ENCODE results near the gene ERVK3-1.

ERVK3-1 gene

GRCh38 chr19:58351990-58352755 is 47.0 kb downstream of the ERVK3-1 start:
- peaks cover 3% of the 10 kb centered on the region in 2 experiments for H3K4me1 ChIP-seq (ENCODE audit: control insufficient read depth in 1 of 2, insufficient read depth in 2 of 2, low read length in 2 of 2)
- no peak overlapping the region for H3K4me3 ChIP-seq (ENCODE audit: low read depth, low read length)
- H3K9ac ChIP-seq (ENCODE audit: low read length): no peak overlapping the region
- no peak overlapping the region for H3K18ac ChIP-seq (ENCODE audit: low read length)
- no CpG with 5 or more reads among the region's 23 CpGs for WGBS (ENCODE audit: extremely low coverage, insufficient coverage, insufficient read length)
- H3K4me2 ChIP-seq (ENCODE audit: low read length): no peak overlapping the region
- no peaks in the 10 kb centered on the region for H3K36me3 ChIP-seq (ENCODE audit: control insufficient read depth in 1 of 2, insufficient read depth in 2 of 2, low read length in 2 of 2)
- H4K12ac ChIP-seq (ENCODE audit: low read depth, low read length): no peak overlapping the region
- no peak overlapping the region for H2BK12ac ChIP-seq (ENCODE audit: low read length)
- H3K23ac ChIP-seq (ENCODE audit: low read length): no peak overlapping the region
- no peak overlapping the region for H3K14ac ChIP-seq (ENCODE audit: low read length)
- H3K4ac ChIP-seq (ENCODE audit: low read depth, low read length): no peak overlapping the region
- H3K27ac ChIP-seq (ENCODE audit: low read depth, low read length): no peak overlapping the region
- H3K79me2 ChIP-seq (ENCODE audit: control insufficient read depth, insufficient read depth, low read length, poor library complexity): peaks cover 2% of the 10 kb centered on the region
- H3K27me3 ChIP-seq (ENCODE audit: insufficient read depth, low read length): peaks cover 7% of the 10 kb centered on the region
- DNase-seq: no peak
- no peak overlapping the region for H4K8ac ChIP-seq (ENCODE audit: low read depth, low read length)
- H3K9me3 ChIP-seq (ENCODE audit: insufficient read depth, low read depth, low read length): peaks cover 2% of the 10 kb centered on the region
- H2BK5ac ChIP-seq (ENCODE audit: low read depth, low read length, poor library complexity): no peak overlapping the region
- H2AK5ac ChIP-seq (ENCODE audit: low read length): no peak overlapping the region
- H2AFZ ChIP-seq (ENCODE audit: insufficient read depth, low read length, poor library complexity): no peak overlapping the region
- peaks cover 2% of the 10 kb centered on the region for H3K79me1 ChIP-seq (ENCODE audit: low read length)
- H4K91ac ChIP-seq (ENCODE audit: low read depth, low read length): no peak overlapping the region
- H2BK120ac ChIP-seq (ENCODE audit: insufficient read depth, low read length, poor library complexity): no peak overlapping the region

- H2BK120ac ChIP-seq (ENCODE audit: insufficient read depth, low read length, poor library complexity): no peak within 1 kb of the TSS
- H3K14ac ChIP-seq (ENCODE audit: low read length): no peak within 1 kb of the TSS
- H3K79me1 ChIP-seq (ENCODE audit: low read length): no peaks in the 10 kb centered on the region
- no peak within 1 kb of the TSS for H2AK5ac ChIP-seq (ENCODE audit: low read length)
- H3K27me3 ChIP-seq (ENCODE audit: insufficient read depth, low read length): no peaks in the 10 kb centered on the region
- H3K4ac ChIP-seq (ENCODE audit: low read depth, low read length): no peak within 1 kb of the TSS
- no peak within 1 kb of the TSS for H3K4me2 ChIP-seq (ENCODE audit: low read length)
- H2BK5ac ChIP-seq (ENCODE audit: low read depth, low read length, poor library complexity): no peak within 1 kb of the TSS
- H3K18ac ChIP-seq (ENCODE audit: low read length): no peak within 1 kb of the TSS
- H4K12ac ChIP-seq (ENCODE audit: low read depth, low read length): no peak within 1 kb of the TSS
- H3K27ac ChIP-seq (ENCODE audit: low read depth, low read length): no peak within 1 kb of the TSS
- H2AFZ ChIP-seq (ENCODE audit: insufficient read depth, low read length, poor library complexity): no peak within 1 kb of the TSS
- no peak for DNase-seq
- peaks cover 2% of the 10 kb centered on the region for H3K9me3 ChIP-seq (ENCODE audit: insufficient read depth, low read depth, low read length)
- no peak within 1 kb of the TSS for H4K8ac ChIP-seq (ENCODE audit: low read depth, low read length)
- no peak within 1 kb of the TSS for H4K91ac ChIP-seq (ENCODE audit: low read depth, low read length)
- no peak within 1 kb of the TSS for H3K23ac ChIP-seq (ENCODE audit: low read length)
- no peak within 1 kb of the TSS for H3K4me3 ChIP-seq (ENCODE audit: low read depth, low read length)
- no peaks in the 10 kb centered on the region for H3K36me3 ChIP-seq (ENCODE audit: control insufficient read depth in 1 of 2, insufficient read depth in 2 of 2, low read length in 2 of 2)
- H3K9ac ChIP-seq (ENCODE audit: low read length): no peak within 1 kb of the TSS
- no CpG with 5 or more reads among the region's 26 CpGs for WGBS (ENCODE audit: extremely low coverage, insufficient coverage, insufficient read length)
- H3K4me1 ChIP-seq (ENCODE audit: control insufficient read depth in 1 of 2, insufficient read depth in 2 of 2, low read length in 2 of 2): no peaks in the 10 kb centered on the region
- H3K79me2 ChIP-seq (ENCODE audit: control insufficient read depth, insufficient read depth, low read length, poor library complexity): no peaks in the 10 kb centered on the region
- no peak within 1 kb of the TSS for H2BK12ac ChIP-seq (ENCODE audit: low read length)
Measured at GRCh38 chr19:58352760-58353671, 47.8 kb downstream of the ERVK3-1 start, which contains the start of gene A1BG. A1BG (minus strand) TSS chr19:58353492; CDS start chr19:58353437, 55 bp downstream.

DNA sequence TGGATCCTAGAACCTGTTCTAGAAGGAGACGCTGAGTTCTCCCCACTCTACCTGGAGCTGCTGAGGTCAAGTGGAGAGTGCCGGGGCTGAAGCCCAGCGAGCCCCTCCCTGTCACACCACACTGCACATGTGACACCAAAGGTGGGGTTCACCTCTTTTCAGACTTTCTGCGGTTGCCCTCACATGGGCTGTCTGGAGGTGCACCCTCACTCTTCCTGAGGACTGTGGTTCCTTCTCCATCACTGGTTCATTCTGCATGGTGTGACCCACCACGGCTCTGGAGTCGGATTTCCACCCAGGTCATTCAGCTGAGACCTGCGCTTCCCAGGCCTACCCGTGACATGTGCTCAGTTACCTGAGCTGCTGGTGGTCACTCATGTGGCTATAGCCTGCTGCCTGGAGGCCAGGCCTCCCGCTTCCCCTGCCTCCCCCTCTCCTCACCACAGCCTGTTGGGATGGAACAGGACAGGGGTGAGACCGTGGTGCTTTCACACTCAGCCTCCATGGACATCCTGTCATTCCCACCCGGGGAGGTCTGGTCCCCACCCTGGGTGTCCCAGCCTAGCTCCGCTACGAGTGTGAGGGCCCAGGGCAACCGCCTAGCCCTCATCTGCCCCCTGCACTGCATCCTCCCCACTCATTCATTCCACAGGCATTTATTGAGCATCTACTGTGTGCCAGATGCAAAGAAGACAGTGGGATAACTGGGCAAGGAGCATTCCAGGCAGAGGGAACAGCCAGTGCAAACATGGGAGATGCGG is 48.7 kb downstream of the ERVK3-1 start:
- Histone ChIP-seq H2BK120ac (ENCODE audit: insufficient read depth, low read length, poor library complexity) (no peak overlapping the region), H2BK5ac (ENCODE audit: low read depth, low read length, poor library complexity) (no peak overlapping the region), H3K14ac (ENCODE audit: low read length) (no peak overlapping the region), H2AFZ (ENCODE audit: insufficient read depth, low read length, poor library complexity) (no peak overlapping the region), H3K18ac (ENCODE audit: low read length) (no peak overlapping the region), H4K8ac (ENCODE audit: low read depth, low read length) (no peak overlapping the region), H3K4me1 (ENCODE audit: control insufficient read depth in 1 of 2, insufficient read depth in 2 of 2, low read length in 2 of 2) (no peaks in the 10 kb centered on the region), H3K79me1 (ENCODE audit: low read length) (no peaks in the 10 kb centered on the region), H3K79me2 (ENCODE audit: control insufficient read depth, insufficient read depth, low read length, poor library complexity) (no peaks in the 10 kb centered on the region), H3K27ac (ENCODE audit: low read depth, low read length) (no peak overlapping the region), H3K23ac (ENCODE audit: low read length) (no peak overlapping the region), H3K4me3 (ENCODE audit: low read depth, low read length) (no peak overlapping the region), H3K9ac (ENCODE audit: low read length) (no peak overlapping the region), H3K4ac (ENCODE audit: low read depth, low read length) (no peak overlapping the region), H2AK5ac (ENCODE audit: low read length) (no peak overlapping the region), H2BK12ac (ENCODE audit: low read length) (no peak overlapping the region), H3K27me3 (ENCODE audit: insufficient read depth, low read length) (no peaks in the 10 kb centered on the region), H3K9me3 (ENCODE audit: insufficient read depth, low read depth, low read length) (peaks cover 2% of the 10 kb centered on the region), H3K4me2 (ENCODE audit: low read length) (no peak overlapping the region), H3K36me3 (ENCODE audit: control insufficient read depth in 1 of 2, insufficient read depth in 2 of 2, low read length in 2 of 2) (no peaks in the 10 kb centered on the region), H4K12ac (ENCODE audit: low read depth, low read length) (no peak overlapping the region), H4K91ac (ENCODE audit: low read depth, low read length) (no peak overlapping the region)
- no peak for DNase-seq
- WGBS (ENCODE audit: extremely low coverage, insufficient coverage, insufficient read length): no CpG with 5 or more reads among the region's 15 CpGs

DNA sequence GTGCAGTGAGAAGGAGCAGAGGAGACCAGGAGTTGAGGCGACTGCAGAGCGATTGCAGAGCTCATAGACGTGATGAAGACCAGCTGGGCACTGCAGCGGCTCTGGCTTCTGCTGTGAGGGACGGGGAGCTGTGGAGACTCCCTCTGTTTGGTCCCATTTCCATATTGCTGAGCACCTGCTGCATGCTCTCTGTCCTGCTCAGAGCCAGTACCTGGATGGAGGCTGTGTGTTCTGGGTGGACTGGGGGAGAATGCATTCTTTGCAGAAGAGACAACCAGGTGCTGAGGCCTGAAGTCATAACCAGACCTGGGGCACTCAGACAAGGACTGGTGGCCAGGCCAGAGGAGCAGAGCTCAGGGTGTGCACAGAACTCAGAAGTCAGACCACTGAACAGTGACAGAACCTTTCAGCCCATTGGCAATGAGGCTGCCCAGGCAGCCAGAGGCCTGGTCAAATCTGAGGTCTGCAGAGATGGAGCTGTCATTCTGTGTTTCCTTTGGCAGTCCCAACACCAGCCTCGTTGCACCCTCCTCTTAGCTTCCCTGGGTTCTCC is 49.4 kb downstream of the ERVK3-1 start:
- Histone ChIP-seq H4K8ac (ENCODE audit: low read depth, low read length) (no peak overlapping the region), H2BK120ac (ENCODE audit: insufficient read depth, low read length, poor library complexity) (no peak overlapping the region)
- no CpG with 5 or more reads among the region's 6 CpGs for WGBS (ENCODE audit: extremely low coverage, insufficient coverage, insufficient read length)

More for the DNA sequence above, 49.4 kb downstream of the ERVK3-1 start:
- DNase-seq: no peak
- Histone ChIP-seq H2BK12ac (ENCODE audit: low read length) (no peak overlapping the region), H4K12ac (ENCODE audit: low read depth, low read length) (no peak overlapping the region), H3K79me2 (ENCODE audit: control insufficient read depth, insufficient read depth, low read length, poor library complexity) (no peaks in the 10 kb centered on the region), H3K79me1 (ENCODE audit: low read length) (no peaks in the 10 kb centered on the region), H3K4ac (ENCODE audit: low read depth, low read length) (no peak overlapping the region), H3K9ac (ENCODE audit: low read length) (no peak overlapping the region), H3K4me2 (ENCODE audit: low read length) (no peak overlapping the region), H3K4me1 (ENCODE audit: control insufficient read depth in 1 of 2, insufficient read depth in 2 of 2, low read length in 2 of 2) (no peaks in the 10 kb centered on the region), H3K36me3 (ENCODE audit: control insufficient read depth in 1 of 2, insufficient read depth in 2 of 2, low read length in 2 of 2) (no peaks in the 10 kb centered on the region), H3K23ac (ENCODE audit: low read length) (no peak overlapping the region), H3K27me3 (ENCODE audit: insufficient read depth, low read length) (no peaks in the 10 kb centered on the region), H3K9me3 (ENCODE audit: insufficient read depth, low read depth, low read length) (peaks cover 2% of the 10 kb centered on the region), H2BK5ac (ENCODE audit: low read depth, low read length, poor library complexity) (no peak overlapping the region), H3K18ac (ENCODE audit: low read length) (no peak overlapping the region), H2AK5ac (ENCODE audit: low read length) (no peak overlapping the region), H4K91ac (ENCODE audit: low read depth, low read length) (no peak overlapping the region), H3K27ac (ENCODE audit: low read depth, low read length) (no peak overlapping the region), H3K14ac (ENCODE audit: low read length) (no peak overlapping the region), H2AFZ (ENCODE audit: insufficient read depth, low read length, poor library complexity) (no peak overlapping the region), H3K4me3 (ENCODE audit: low read depth, low read length) (no peak overlapping the region)
